SW 1271 (cell line): ENCODE data around the gene RAB40B.

ENCODE experiments used
- DNase-seq, 2 experiments: peaks; one replicate each; lab custom pipeline; 2025; lab: John Stamatoyannopoulos, UW

RAB40B gene

DNA sequence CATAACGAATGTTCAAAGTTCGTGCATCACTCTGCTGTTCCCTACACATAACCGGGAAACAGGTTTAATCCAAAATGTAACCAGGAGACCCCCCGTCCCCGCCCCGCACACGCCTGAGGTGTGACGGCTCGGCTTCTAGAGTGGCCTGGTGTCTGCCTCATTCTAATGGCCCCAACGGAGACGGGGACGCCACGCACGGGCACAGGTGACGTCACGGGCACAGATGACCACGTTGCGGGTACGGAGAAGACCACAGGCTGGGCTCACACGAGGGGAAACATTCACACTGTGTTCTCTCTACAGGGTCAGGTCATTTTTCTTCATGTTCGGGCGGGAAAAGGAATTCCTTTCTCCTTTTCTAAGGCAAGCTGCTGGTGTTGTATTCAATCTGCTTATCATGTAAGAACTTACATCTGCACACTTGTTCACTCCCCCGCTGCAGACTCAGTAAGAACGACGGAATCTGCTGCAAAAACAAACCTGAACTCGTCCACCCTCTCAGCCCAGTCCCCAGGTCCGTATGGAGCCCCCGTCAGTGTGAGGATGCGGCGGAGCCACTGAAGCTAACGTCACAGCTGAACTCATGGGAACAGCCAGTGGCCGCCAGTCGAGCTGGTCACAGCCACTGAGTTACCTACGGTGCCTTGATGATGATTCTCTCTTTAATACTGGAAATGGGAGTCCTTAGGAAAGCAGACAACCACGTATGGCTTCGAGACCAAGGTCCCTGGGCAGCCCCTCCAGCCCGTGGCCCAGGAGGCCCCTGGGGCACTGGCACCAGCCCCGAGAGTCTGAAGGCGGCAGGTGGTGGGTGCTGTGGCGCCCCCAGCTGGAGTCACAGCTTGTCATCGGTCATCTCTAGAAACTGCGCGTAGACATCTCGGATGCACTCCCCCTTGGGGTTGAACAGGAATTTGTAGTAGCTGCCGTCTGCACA is 83.1 kb downstream of the RAB40B start:
- DNase-seq: no peak

DNA sequence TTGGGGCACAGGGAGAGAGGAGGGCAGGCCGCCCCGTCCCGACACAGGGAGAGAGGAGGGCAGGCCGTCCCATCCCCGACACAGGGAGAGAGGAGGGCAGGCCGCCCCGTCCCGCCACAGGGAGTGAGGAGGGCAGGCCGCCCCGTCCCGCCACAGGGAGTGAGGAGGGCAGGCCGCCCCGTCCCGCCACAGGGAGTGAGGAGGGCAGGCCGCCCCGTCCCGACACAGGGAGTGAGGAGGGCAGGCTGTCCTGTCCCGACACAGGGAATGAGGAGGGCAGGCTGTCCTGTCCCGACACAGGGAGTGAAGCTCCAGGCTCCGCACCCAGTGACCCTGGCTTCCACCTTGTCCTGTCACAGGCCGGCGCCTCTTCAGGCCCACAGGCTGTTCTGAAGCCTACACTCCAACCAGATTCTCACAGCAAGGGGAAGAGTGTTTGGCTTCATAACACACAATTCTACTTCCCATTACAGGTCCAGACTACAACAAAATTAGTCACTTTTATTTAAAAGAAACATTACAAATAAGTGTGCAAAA is 84.3 kb downstream of the RAB40B start:
- no peak for DNase-seq

DNA sequence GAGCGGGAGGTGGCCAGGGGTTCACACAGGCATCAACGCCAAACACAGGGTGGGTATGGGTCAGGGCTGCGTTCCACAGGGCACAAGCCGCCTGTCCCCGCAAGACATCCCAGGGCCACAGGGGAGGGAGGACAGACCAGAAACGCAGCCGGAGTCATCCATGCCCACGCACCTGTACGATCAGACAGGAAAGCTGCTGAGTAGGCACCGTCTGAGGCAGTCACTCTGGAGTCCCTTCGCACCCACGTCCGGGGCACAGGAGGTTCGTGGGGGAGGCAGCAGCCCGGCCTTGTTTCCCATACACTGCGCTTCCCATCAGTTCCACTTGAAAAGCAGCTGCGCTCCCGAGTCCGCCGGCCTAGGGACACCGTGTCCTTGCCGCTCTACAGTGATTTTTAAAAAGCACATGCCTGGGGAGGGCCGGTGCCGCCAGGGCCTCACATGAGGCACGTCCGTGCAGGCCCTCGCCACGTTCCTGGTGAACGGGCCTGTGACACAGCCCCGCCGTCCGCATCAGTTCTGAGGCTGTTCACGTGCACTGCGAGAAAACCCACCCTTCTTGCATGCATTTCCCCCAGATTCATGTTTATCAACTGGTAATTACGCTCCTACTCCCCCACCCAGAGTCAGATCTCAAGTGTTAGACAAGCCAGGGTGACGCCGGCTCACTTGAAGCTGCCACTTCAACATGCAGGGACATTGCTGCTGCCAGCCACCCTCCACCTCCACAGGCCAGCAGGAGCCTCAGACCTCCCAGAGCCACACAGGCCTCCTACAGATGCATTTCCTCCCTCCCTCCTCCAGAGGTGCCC is 85.0 kb downstream of the RAB40B start:
- no peak for DNase-seq

DNA sequence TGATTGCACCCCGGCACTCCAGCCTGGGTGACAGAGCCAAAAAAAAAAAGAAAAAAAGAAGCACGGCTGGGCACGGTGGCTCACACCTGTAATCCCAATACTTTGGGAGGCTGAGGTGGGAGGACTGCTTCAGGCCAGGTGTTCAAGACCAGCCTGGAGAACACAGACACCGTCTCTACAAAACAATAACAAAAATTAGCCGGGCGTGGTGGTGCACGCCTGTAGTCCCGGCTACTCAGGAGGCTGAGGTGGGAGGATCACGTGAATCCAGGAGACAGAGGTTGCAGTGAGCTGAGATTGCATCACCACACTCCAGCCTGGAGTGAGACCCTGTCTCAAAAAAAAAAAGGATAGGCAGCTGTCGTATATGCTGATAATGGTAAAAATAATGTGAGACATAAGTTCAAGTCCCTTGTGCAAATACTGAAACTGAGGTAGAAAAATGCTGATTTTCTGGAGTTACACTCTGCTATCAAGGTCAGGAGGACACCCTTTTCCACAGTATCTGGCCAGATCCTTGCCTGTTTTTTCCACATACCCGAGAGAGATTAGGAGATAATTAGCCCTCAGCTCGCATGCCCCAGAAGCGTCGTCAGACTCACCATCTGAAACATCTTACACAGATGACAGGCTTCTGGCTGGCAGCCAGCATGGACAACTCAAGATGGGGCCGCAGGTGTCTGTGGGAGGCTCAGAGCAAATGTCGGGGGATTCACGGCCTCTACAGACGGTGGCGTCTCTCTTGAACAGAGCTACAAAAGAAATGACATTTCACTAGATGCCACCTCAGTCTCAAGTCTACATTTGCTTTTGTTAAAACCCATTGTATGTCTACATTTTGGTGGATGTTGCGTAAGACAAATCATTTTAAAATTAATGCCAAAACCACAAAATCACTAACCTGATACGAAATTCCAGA is 87.1 kb downstream of the RAB40B start:
- DNase-seq: no peak

DNA sequence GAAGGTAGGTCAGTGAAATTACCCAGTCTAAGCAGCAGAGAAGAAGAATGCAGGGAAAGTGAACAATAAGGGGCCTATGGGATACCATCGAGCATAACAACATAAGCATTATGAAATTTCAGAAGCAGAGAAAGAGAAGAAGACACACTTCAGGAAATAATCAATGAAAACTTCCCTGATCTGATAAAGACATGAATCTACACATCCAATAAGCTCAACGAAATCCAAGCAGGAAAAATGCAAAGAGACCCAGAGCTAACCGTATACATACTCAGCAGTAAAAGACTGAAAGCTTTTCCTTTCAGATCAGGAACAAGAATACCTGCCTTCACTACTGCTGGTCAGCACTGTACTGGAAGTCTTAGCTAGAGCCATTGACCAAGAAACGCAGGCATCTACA is 88.8 kb downstream of the RAB40B start:
- no peak for DNase-seq

DNA sequence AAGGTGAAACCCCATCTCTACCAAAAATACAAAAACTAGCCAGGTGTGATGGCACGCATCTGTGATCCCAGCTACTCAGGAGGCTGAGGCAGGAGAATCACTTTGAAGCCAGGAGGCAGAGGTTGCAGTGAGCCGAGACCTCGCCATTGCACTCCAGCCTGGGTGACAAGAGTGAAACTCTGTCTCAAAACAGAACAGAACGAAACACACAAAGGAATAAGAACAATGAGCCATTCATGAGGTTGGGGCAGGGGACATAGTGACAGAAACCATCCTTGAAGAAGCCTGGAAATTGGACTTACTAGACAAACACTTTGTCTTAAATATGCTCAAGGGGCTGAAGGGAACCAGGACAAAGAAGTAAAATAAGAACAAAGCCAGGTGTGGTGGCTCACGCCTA is 89.7 kb downstream of the RAB40B start:
- DNase-seq: no peak

DNA sequence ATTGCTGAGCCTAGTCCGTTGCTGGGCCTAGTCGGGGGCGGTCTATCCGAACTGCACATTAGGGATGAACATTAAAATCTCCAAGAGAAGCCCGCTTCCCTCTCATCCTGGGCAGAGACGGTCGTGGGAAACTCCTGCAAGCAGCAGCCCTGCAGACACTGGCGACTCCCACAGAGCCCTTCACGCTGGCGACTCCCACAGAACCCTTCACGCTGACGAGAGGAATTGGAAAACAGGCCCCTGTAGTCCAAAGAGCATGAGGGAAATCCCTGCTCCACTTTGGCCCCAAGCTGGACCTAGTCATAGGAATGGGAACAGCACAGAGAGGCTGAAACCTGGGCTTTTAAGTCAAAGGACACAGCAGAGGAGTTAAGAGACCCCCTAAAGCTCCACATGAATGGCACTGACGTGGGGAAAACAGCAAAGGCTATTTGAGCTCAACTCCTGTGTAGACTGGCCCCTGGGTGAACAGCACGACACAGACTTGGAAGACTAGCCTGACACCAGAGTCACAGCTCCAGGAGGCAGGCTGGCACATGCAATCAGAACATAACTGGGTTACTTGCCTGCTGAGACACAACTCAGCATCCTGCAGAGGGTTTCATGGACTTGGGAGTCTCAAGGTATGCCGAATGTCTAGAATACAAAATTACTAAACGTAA is 92.4 kb downstream of the RAB40B start:
- no peak for DNase-seq
